Pancreas (tissue), 10 donors: Measurements from ENCODE around the gene PMEPA1. TPM values are rescaled to one million over a fixed set of nuclear protein-coding genes. Genes with fewer than 3 reads are reported as not detected.

Experiments
- ATAC-seq, 4 donors: fragments of 200-7000 bp; cut with Tn5 transposase; one replicate each; pipeline versions ENCODE4 v1.8.0 to v1.9.1; 2020; ENCODE audit warnings: mild to moderate bottlenecking in 4 of 4, moderate library complexity in 4 of 4
- DNase-seq, 6 donors: peaks; one replicate each; pipeline ENCODE4 v3.0.0-alpha.2; 2020
- FAIRE-seq: peaks from 2 replicates; lab custom pipeline; 2012; peaks lifted over from hg19 to GRCh38; lab: Jason Lieb, UNC
- H3K27ac ChIP-seq, 4 donors: fragments of 200-600 bp; sonication (generic); 1 replicate in 3 of 4; 2 replicates in 1 of 4; pipeline versions ENCODE4 v1.5.0 to v1.8.0; 2020
- H3K27me3 ChIP-seq, 4 donors: fragments of 200-600 bp; one replicate each; pipeline ENCODE4 v1.8.0; 2021
- H3K36me3 ChIP-seq, 3 donors: fragments of 200-600 bp; sonication (generic) in 1 of 3; one replicate each; pipeline versions ENCODE4 v1.5.0 to v1.8.0; 2020 to 2021
- H3K4me1 ChIP-seq, 3 donors: fragments of 200-600 bp; one replicate each; pipeline ENCODE4 v1.8.0; 2021
- H3K4me3 ChIP-seq, 4 donors: fragments of 200-600 bp; sonication (generic) in 2 of 4; one replicate each; pipeline versions ENCODE4 v1.5.0 to v1.8.0; 2020 to 2021
- H3K9me3 ChIP-seq, 4 donors: fragments of 200-600 bp; one replicate each; pipeline ENCODE4 v1.8.0; 2021
- WGBS, 2 donors: extraction: QIAGEN DNeasy Blood & Tissue Kit; methylation state at CpG; one replicate each; pipeline ENCODE4 v1.1.7; 2013; 5-methylcytosine and 5-hydroxymethylcytosine counted together
- intact Hi-C, 3 donors: fragments of 100-400 bp; cut with DNase I; formaldehyde crosslinking; loops; one replicate each; pipeline versions ENCODE4 v1.11.1 to v1.14.2; 2022
- polyA plus RNA-seq, 2 donors: library from polyadenylated mRNA; stranded (reverse); fragments of 200-250 nt; gene quantifications; one replicate each; pipeline ENCODE4 v1.2.3, GENCODE V29; 2013
- total RNA-seq, 6 donors: library from RNA; stranded (reverse); fragmentation: NEBNext Ultra II Directional in 4 of 6; extraction: Animal tissue kit (Norgen Biotek cat#: 25700) in 4 of 6; gene quantifications; one replicate each; pipeline versions ENCODE4 v1.2.1 to v1.2.4, GENCODE V29; 2021 to 2023
- TF ChIP-seq, protein P1 (sequence below), 4 donors: fragments of 200-600 bp; sonication (generic) in 3 of 4; IDR thresholded peaks; one replicate each; pipeline versions ENCODE4 v1.5.0 to v1.8.0; 2021; ENCODE audit warnings: antibody characterized with exemption in 4 of 4
- donor health status: healthy with polysubstance abuse.
- donor health status: DM: no; HTN: no; CAD: no; lungs with moderate emphysema.
- donor health status: DM: no; HTN: no; CAD: no.
- donor health status: control.
- donor health status: control.
- donor health status: Bipolar disorder and iron deficiency.
- donor health status: DM: yes; HTN: yes; CAD: no.
- donor health status: DM: no; HTN: no; CAD: no.
- donor health status: DM: no; HTN: no; CAD: no.
- donor health status: DM: yes; HTN: yes; CAD: no.

Gene PMEPA1
- total and polyA plus RNA-seq, 8 donors: 24.8 to 98.2 (median 33.6) TPM

GRCh38 chr20:57608516-57608915 lies 101.3 kb downstream of the PMEPA1 start:
- TF ChIP-seq, protein P1, sequence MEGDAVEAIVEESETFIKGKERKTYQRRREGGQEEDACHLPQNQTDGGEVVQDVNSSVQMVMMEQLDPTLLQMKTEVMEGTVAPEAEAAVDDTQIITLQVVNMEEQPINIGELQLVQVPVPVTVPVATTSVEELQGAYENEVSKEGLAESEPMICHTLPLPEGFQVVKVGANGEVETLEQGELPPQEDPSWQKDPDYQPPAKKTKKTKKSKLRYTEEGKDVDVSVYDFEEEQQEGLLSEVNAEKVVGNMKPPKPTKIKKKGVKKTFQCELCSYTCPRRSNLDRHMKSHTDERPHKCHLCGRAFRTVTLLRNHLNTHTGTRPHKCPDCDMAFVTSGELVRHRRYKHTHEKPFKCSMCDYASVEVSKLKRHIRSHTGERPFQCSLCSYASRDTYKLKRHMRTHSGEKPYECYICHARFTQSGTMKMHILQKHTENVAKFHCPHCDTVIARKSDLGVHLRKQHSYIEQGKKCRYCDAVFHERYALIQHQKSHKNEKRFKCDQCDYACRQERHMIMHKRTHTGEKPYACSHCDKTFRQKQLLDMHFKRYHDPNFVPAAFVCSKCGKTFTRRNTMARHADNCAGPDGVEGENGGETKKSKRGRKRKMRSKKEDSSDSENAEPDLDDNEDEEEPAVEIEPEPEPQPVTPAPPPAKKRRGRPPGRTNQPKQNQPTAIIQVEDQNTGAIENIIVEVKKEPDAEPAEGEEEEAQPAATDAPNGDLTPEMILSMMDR (IDR thresholded peaks at IDR 0.05): no peak
- ATAC-seq: no peak
- DNase-seq: no peak
- no peak overlapping the region for H3K27ac ChIP-seq
- no peak for FAIRE-seq
- no peaks in the 10 kb centered on the region for H3K4me1 ChIP-seq
- intact Hi-C loops: no loop called here
- H3K36me3 ChIP-seq: no peaks in the 10 kb centered on the region
- no peak overlapping the region for H3K4me3 ChIP-seq
- WGBS, 2 donors: 57 to 58% methylated on average over 7 of the region's 7 CpGs
- no peaks in the 10 kb centered on the region for H3K27me3 ChIP-seq
- H3K9me3 ChIP-seq: no peaks in the 10 kb centered on the region

DNA sequence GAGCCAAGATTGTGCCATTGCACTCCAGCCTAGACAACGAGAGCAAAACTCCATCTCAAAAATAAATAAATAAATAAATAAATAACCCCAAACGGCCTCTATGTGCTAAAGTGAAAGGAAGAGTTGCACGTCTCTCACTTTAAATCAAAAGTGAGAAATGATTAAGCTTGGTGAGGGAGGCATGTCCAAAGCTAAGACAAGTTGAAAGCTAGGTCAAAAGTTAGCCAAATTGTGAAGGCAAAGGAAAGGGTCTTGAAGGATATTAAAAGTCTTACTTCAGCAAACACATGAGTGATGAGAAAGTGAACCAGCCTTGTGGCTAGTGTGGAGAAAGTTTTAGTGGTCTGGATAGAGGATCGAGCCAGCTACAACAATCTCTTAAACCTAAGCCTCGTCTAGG lies 103.9 kb downstream of the PMEPA1 start:
- Histone ChIP-seq H3K4me3 (no peak overlapping the region), H3K36me3 (no peaks in the 10 kb centered on the region), H3K4me1 (no peaks in the 10 kb centered on the region), H3K9me3 (no peaks in the 10 kb centered on the region), H3K27me3 (no peaks in the 10 kb centered on the region), H3K27ac (no peak overlapping the region)
- DNase-seq (no peak), ATAC-seq (no peak), FAIRE-seq (no peak)
- TF ChIP-seq, protein P1 (IDR thresholded peaks at IDR 0.05): no peak
- 40 to 53% methylated on average over 5 of the region's 5 CpGs for WGBS, 2 donors
- intact Hi-C loops: no loop called here

DNA sequence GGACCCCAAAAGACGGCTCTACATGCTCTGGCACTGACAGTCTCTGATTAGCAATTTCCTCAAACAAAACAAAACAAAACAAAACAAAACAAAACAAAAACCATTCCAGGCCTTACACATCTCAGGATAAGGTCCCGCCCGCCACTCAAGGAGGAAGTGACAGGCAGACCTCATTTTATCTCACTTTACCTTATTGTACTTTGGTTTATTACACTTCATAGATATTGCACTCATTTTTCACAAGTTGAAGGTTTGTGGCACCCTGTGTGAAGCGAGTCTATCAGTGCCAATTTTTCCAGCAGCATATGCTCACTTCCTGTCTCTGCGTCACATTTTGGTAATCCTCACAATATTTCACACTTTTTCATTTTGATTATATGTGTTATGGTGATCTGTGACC lies 104.8 kb downstream of the PMEPA1 start:
- intact Hi-C loops: no loop called here
- TF ChIP-seq, protein P1 (IDR thresholded peaks at IDR 0.05): no peak
- H3K27ac ChIP-seq: no peak overlapping the region
- ATAC-seq (no peak), FAIRE-seq (no peak), DNase-seq (no peak)
- H3K9me3 ChIP-seq: no peaks in the 10 kb centered on the region
- no peaks in the 10 kb centered on the region for H3K4me1 ChIP-seq
- H3K36me3 ChIP-seq: no peaks in the 10 kb centered on the region
- WGBS, 2 donors: 38 to 47% methylated on average over 5 of the region's 5 CpGs
- H3K4me3 ChIP-seq: no peak overlapping the region
- no peaks in the 10 kb centered on the region for H3K27me3 ChIP-seq

- no peak overlapping the region for H3K4me3 ChIP-seq
- DNase-seq: no peak
- no peak for ATAC-seq
- TF ChIP-seq, protein P1 (IDR thresholded peaks at IDR 0.05): no peak
- no peaks in the 10 kb centered on the region for H3K27me3 ChIP-seq
- no peaks in the 10 kb centered on the region for H3K36me3 ChIP-seq
- intact Hi-C loops: no loop called here
- no peak for FAIRE-seq
- no peaks in the 10 kb centered on the region for H3K4me1 ChIP-seq
- no peaks in the 10 kb centered on the region for H3K9me3 ChIP-seq
- no peak overlapping the region for H3K27ac ChIP-seq
- 77 to 86% methylated on average over 10 of the region's 10 CpGs for WGBS, 2 donors
These were observed 106.7 kb downstream of the PMEPA1 start for GRCh38 chr20:57603120-57603519.

DNA sequence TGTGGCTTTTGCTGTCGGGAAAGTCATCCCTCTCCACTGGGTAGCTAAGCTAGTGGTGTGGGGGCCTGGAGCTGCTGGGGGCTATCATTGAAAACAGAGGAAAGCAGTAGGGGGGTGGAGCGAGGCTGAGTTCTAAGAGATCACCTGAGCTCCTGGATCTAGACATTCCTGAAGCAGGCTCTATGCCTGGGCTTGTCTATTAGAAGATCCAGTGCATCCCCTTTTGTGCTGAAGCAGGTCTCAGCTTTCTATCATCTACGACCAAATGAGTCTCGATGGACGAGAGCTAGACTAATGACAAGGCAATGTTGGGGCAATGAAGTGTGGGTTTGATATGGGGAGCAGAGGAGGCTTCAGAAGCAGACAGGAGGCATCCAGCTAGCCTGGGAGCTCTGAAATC lies 108.1 kb downstream of the PMEPA1 start:
- intact Hi-C loops: no loop called here
- H3K36me3 ChIP-seq: no peaks in the 10 kb centered on the region
- no peaks in the 10 kb centered on the region for H3K4me1 ChIP-seq
- H3K27ac ChIP-seq: no peak overlapping the region
- no peaks in the 10 kb centered on the region for H3K9me3 ChIP-seq
- H3K27me3 ChIP-seq: no peaks in the 10 kb centered on the region
- H3K4me3 ChIP-seq: no peak overlapping the region
- no peak for DNase-seq
- FAIRE-seq: no peak
- TF ChIP-seq, protein P1 (IDR thresholded peaks at IDR 0.05): no peak
- no peak for ATAC-seq
- 62 to 72% methylated on average over 5 of the region's 5 CpGs for WGBS, 2 donors
